ENCODE measurements around the gene NFIC. TPM values are rescaled to one million over a fixed set of nuclear protein-coding genes. Genes with fewer than 3 reads are reported as not detected.

Gene NFIC
- total RNA-seq, 1 donor from 2014 or later = 142 TPM

GRCh38 chr19:3366753-3367627 is 607 bp downstream of the NFIC start:
- H3K27ac ChIP-seq = peak overlapping the region; percentile 100
- TF ChIP-seq, protein P1, sequence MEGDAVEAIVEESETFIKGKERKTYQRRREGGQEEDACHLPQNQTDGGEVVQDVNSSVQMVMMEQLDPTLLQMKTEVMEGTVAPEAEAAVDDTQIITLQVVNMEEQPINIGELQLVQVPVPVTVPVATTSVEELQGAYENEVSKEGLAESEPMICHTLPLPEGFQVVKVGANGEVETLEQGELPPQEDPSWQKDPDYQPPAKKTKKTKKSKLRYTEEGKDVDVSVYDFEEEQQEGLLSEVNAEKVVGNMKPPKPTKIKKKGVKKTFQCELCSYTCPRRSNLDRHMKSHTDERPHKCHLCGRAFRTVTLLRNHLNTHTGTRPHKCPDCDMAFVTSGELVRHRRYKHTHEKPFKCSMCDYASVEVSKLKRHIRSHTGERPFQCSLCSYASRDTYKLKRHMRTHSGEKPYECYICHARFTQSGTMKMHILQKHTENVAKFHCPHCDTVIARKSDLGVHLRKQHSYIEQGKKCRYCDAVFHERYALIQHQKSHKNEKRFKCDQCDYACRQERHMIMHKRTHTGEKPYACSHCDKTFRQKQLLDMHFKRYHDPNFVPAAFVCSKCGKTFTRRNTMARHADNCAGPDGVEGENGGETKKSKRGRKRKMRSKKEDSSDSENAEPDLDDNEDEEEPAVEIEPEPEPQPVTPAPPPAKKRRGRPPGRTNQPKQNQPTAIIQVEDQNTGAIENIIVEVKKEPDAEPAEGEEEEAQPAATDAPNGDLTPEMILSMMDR (IDR thresholded peaks at IDR 0.05) = no peak
- TF ChIP-seq POLR2AphosphoS5 (IDR thresholded peaks at IDR 0.05; ENCODE audit: insufficient read depth in 1 of 2, low read depth in 1 of 2) (peak in 1 of 2 donors; percentile 59), POLR2A (IDR thresholded peaks at IDR 0.05) (peak in 1 of 2 donors; percentile 3)
- H3K9me3 ChIP-seq = no peaks in the 10 kb centered on the region
- no peaks in the 10 kb centered on the region for H3K36me3 ChIP-seq
- peak overlapping the region; percentile 66 to 97 for H3K4me3 ChIP-seq
- intact Hi-C loops (cut with DNase I) = loop anchor here (5.0 kb wide), 1 partner anchor 35 kb away; no protein-coding TSS in a partner anchor
- no peaks in the 10 kb centered on the region for H3K27me3 ChIP-seq
- DNase-seq (ENCODE audit: extremely low spot score in 2 of 2) = peak in 1 of 2 donors; percentile 89
- H3K4me1 ChIP-seq = peaks cover 86% of the 10 kb centered on the region

DNA sequence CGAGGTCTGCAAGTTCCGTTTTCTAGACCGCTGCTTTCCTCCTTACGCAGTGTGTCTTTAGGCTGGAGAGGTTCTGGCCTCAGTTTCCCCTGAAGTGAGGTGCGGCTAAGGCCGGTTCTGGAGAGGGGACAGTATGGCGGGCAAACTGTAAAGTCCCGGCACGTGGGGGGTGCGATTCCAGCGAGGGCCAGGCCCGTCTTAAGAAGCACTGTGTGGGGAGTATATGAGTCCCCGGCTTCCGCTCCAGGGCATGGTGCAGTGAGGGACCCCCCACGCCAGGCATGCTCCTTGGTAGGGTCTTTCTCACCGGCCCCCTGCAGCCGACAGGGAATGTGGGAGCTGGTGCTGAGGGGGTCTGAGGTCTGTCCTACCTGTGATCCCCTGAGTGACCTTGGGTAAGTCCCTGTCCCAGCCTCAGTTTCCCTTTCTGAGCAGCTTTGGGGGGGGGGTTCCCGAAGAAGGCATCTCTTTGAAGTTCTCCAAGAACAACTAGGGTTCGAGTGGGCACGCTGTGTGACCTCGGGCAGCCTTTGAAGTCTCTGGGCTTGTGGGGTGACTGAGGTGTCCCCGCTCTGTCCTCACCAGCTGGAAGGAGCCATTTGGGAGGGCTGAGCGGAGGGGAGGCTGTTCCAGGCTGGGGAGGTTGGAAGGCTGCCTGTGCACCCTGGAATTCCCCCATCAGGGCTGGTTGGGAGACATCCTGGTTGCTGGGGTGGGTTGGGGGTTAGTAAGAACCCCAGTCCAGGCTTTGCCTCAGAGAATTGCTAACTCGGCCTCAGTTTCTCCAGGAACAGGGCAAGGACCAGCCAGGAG is 1.5 kb downstream of the NFIC start:
- Histone ChIP-seq H3K9me3 (no peaks in the 10 kb centered on the region), H3K27ac (peak overlapping the region; percentile 100), H3K4me1 (peaks cover 86% of the 10 kb centered on the region), H3K27me3 (no peaks in the 10 kb centered on the region), H3K36me3 (no peaks in the 10 kb centered on the region), H3K4me3 (peak overlapping the region; percentile 66 to 97)
- intact Hi-C loops (cut with DNase I) = loop anchor here (5.0 kb wide), 1 partner anchor 34 kb away; no protein-coding TSS in a partner anchor
- no peak for DNase-seq (ENCODE audit: extremely low spot score in 2 of 2)
- TF ChIP-seq POLR2A (IDR thresholded peaks at IDR 0.05) (no peak), POLR2AphosphoS5 (IDR thresholded peaks at IDR 0.05; ENCODE audit: insufficient read depth in 1 of 2, low read depth in 1 of 2) (no peak)
- TF ChIP-seq, protein P1 (IDR thresholded peaks at IDR 0.05) = no peak

DNA sequence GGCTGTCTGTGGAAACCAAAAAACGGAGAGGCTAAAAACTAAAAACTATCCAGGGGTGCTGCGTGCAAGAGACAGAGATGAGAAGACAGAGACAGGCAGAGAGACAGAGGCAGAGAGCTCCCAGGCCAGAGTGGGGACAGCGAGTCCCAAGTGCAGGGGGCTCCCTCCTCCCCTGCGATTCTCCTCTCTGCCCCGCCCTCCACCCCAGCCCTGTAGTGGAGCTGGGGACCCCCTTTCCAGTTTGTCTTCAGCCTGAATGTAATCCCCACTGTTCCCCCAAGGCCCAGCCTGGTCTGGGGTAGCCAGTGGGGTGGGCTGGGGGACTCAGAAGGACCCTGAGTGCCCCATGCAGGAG is 2.0 kb downstream of the NFIC start:
- Histone ChIP-seq H3K4me1 (peaks cover 87% of the 10 kb centered on the region), H3K36me3 (no peaks in the 10 kb centered on the region), H3K27ac (peak overlapping the region; percentile 100), H3K9me3 (no peaks in the 10 kb centered on the region), H3K4me3 (peak overlapping the region; percentile 66 to 97), H3K27me3 (no peaks in the 10 kb centered on the region)
- TF ChIP-seq, protein P1 (IDR thresholded peaks at IDR 0.05) = no peak
- TF ChIP-seq POLR2AphosphoS5 (IDR thresholded peaks at IDR 0.05; ENCODE audit: insufficient read depth in 1 of 2, low read depth in 1 of 2) (no peak), POLR2A (IDR thresholded peaks at IDR 0.05) (no peak)
- no peak for DNase-seq (ENCODE audit: extremely low spot score in 2 of 2)
- intact Hi-C loops (cut with DNase I) = loop anchor here (5.0 kb wide), 1 partner anchor 34 kb away; no protein-coding TSS in a partner anchor

GRCh38 chr19:3368848-3369336 is 2.5 kb downstream of the NFIC start:
- peak overlapping the region; percentile 66 to 97 for H3K4me3 ChIP-seq
- no peaks in the 10 kb centered on the region for H3K9me3 ChIP-seq
- H3K36me3 ChIP-seq = no peaks in the 10 kb centered on the region
- H3K27me3 ChIP-seq = no peaks in the 10 kb centered on the region
- TF ChIP-seq POLR2A (IDR thresholded peaks at IDR 0.05) (no peak), POLR2AphosphoS5 (IDR thresholded peaks at IDR 0.05; ENCODE audit: insufficient read depth in 1 of 2, low read depth in 1 of 2) (no peak)
- TF ChIP-seq, protein P1 (IDR thresholded peaks at IDR 0.05) = no peak
- H3K4me1 ChIP-seq = peaks cover 88% of the 10 kb centered on the region
- H3K27ac ChIP-seq = peak overlapping the region; percentile 100
- DNase-seq (ENCODE audit: extremely low spot score in 2 of 2) = no peak
- intact Hi-C loops (cut with DNase I) = loop anchor here (5.0 kb wide), 1 partner anchor 33 kb away; no protein-coding TSS in a partner anchor
